ENCODE data around the gene PRR16.
A peak's percentile ranks its signal among the peaks of the same experiment; 100 is the strongest.
"Not testable (repeated sequence)": the region's sequence is repeated elsewhere in the genome, so short reads cannot be mapped to it uniquely, and the experiment has no call there.

PRR16 gene

DNA sequence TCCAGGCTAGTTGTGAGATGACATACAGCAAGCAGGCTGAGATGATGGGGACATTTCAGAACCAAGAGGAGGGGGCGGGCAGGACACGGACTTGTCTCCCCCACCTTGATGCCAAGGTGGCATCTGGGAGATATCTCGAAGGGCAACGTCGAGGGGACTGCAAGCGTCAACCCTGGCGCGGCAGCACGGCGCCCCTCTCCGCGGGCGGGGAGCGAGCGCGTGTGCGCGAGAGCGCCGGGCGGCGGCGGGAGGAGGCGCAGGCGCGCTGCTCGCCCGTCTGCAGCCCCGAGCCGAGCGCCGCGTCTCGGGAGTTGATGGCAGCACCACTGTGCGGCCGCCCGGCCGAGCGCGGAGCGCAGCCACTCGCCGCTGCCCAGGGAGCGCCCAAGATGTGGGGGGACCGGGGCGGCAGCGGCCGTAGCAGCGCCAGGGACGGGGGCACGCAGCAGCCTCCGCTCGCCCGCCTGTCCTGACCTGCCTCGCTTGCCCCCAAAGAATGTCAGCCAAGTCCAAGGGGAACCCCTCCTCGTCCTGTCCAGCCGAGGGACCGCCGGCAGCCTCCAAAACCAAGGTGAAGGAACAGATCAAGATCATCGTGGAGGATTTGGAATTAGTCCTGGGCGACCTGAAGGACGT, at the start of gene PRR16:
TSS of gene PRR16 (plus strand) at position 310 of the 636 bp plus-strand sequence.
- DNase-seq (ENCODE audit: low spot score), result peak; percentile 75

DNA sequence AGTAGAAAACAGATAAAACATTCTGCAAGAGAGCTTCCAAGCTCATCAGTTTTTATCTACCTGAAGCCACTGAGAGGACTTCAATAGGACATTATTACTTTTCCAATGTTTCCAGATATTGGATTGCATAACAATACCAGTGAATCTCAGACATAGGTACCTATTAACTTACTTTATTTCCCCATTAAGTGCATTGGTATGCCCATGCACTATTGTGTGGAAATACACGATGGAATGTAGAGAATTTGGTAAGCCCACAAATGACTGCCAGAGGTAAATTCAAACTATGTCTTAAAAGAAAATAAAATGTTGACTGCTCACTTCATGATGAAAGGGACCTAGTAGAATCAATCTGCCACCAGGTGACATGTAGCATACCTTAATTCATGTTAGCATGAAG, 48.1 kb upstream of the PRR16 start:
- no peak for DNase-seq (ENCODE audit: low spot score)

DNA sequence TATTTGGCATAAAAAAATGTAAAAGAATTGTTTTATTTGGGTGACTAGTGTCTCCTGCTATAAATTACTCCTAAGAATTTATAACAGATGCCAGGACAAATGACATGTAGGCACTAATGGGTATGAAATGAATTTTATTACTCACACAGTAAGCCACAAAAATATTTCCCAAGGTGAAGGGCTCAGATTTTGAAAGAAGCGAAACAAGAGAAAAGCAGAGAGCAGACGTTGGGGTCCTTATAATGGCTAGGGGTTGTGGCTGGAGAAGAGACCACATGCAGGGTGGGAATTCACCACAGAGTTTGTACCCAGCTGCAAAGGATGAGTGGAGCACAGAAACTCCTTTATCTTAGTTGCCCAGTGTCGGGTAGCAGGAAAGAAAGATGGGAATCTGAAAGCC, 45.0 kb upstream of the PRR16 start:
- DNase-seq (ENCODE audit: low spot score), result no peak

DNA sequence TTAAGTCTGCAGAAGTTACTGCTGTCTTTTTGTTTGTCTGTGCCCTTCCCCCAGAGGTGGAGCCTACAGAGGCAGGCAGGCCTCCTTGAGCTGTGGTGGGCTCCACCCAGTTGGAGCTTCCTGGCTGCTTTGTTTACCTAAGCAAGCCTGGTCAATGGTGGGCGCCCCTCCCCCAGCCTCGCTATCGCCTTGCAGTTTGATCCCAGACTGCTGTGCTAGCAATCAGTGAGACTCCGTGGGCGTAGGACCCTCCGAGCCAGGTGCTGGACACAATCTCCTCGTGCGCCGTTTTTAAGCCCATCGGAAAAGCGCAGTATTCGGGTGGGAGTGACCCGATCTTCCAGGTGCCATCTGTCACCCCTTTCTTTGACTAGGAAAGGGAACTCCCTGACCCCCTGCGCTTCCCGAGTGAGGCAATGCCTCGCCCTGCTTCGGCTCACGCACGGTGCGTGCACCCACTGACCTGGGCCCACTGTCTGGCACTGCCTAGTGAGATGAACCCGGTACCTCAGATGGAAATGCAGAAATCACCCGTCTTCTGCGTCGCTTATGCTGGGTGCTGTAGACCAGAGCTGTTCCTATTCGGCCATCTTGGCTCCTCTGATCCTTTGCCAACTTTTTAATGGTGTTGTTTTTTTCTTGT, 37.3 kb upstream of the PRR16 start:
- DNase-seq (ENCODE audit: low spot score), result not testable (repeated sequence)

DNA sequence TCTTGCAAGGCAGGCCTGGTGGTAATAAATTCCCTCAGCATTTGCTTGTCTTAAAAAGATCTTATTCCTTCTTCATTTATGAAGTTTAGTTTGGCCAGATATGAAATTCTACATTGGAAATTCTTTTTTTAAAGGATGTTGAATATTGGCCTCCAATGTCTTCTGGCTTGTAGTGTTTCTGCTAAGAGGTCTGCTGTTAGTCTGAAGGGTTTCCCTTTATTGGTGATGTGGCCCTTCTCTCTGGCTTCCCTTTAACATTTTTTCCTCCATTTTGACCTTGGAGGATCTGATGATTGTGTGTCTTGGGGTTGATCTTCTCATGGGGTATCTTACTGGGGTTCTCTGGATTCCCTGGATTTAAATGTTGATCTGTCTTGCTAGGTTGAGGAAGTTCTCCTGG, 33.5 kb upstream of the PRR16 start:
- DNase-seq (ENCODE audit: low spot score), result no peak

DNA sequence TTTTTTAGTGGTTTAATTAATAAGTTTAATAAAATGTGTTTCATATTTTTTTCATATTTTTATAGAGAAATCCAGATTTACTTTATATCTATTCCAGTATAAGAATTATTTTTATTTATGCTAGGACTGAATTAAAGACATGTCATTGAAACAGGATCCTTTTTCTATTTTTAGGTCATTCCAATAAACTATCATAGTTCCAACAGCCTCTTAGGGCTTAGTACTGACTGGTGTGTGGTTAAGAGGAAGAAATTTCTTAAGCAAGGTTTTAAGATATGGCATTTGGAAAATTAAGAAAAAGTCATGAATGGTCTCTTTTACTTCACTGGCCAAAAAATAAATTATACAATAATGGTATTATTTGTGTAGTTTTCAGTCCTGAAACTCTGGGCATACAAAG, 31.2 kb upstream of the PRR16 start:
- no peak for DNase-seq (ENCODE audit: low spot score)

DNA sequence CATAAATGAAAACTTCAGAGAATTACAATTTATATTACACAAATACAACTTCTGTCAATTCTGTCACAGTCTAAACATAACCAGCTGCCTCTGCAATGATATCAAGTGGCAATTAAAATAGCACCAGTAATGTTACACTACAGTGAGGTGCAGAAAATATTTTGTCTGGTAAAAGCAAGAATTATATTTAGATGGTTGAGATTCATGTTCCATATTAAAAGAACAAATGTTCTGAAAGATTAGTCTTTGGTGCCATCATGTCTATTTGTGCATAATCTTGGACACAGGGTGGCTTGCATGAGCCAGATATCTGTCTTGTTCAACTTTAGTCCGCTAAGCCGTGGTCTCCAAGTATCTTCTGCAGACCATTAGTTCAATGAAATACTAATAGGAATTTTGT, 29.0 kb upstream of the PRR16 start:
- no peak for DNase-seq (ENCODE audit: low spot score)

DNA sequence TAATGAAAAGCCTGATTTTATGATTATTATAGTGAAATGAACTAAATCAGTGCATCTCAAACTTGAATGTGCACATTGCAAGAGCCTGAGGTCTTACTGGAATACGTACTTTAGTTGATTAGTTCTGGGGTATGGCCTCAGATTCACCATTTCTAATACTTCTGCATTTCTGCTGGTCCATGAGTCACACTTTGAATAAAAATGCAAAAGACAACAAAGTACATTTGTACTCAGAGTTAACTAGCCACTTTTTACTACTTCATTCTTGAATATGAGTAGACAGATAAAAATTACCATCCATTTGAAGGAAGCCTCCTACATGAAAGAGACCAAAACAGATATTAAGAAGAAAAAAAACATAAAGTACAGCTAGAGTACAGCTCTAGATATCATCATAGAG, 27.1 kb upstream of the PRR16 start:
- DNase-seq (ENCODE audit: low spot score), result no peak

DNA sequence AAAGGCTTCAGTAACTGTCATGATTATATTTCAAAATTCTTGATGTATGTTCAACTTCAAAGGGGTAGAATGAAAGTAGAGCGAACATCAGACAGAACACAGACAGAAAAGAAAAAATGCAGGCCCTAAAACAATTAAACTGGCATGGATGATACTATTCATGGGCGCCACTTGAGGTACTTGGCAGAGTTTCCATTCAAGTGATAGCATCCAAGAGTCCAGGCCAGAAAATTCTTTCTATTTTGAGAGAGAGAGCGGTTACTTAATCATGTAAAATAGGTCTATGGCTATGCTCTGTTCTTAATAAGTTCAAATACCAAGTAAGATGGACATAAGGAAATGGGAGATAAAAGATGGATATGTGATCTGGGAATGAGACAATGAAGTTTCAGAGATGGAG, 21.4 kb upstream of the PRR16 start:
- no peak for DNase-seq (ENCODE audit: low spot score)

DNA sequence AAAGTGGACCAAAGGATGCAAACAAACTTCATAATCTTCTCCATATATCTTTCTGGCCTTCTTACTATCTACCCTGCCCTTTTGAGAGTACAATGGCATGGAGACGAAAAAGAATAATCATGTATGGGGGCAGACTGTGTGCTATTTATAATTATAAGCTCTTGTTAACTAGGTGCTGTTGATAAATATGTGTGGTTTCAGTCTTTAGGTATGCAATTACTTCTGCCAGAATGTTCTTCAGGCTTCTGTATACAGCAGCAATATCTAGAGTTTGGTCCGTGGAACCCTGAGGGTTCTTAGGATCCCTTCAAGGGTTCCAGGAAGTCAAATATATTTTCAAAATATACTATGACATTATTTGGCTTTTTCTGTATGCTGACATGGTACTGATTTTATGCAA, 20.5 kb upstream of the PRR16 start:
- DNase-seq (ENCODE audit: low spot score), result no peak

DNA sequence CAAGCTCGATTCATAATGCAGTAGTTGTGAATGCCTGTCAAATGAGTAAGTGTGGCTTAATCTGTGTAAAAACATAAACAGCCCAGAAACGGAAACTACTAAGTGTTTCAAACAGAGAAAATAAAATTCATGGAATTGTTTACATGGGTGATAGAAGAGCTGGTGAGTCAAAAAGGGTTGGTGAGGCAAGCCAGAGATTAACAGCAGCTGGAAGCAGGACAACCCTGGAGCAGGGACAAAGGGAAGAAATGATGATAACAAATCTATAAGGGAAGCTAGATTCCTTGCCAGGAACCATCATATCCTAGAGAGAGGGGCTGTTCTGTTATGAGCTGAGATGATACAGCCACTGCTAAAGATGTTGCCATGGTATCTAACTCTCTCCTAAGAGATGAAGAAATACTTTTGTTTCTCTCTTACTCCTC, 18.0 kb upstream of the PRR16 start:
- no peak for DNase-seq (ENCODE audit: low spot score)

DNA sequence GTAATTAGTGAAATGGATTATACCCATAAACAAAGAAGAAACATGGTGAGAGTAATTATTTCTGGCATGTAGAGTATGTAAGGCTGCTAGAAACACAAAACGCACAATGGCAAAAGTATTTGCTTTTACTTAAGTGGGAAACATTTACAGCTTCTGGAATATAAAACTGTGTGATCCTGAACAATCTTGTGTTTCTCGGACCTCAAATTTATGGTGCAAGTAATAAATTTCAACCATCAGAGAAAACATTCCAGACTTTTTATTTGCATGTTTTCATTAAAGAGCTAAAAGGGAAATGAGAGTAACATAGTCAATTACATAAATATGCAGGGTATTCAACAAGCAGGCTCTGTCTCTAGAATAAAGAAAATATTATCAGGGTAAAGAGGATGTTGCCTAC, 17.2 kb upstream of the PRR16 start:
- no peak for DNase-seq (ENCODE audit: low spot score)

DNA sequence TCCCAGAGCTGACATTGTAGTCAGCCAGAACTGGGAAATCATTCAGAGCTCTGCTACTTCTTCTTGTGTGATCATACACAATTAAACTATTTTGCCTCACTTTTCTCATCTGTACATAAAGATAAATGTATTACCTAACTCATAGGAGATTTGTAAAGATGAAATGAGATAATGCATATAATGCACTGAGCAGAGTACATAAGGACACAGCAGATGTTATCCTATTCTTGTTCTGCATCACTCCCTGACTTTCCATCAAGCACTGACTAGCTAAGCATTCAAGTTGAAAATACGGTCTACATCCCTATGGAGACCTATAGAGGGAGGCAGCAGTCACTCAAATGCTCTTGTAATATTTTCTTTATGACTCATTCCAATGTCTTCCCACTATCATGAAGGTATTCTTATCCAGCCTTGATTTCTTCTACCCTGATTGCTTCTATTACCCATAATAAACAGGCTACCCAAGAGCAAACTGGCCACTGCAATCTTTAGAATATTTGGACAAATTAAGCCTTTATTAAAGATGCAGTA, 16.3 kb upstream of the PRR16 start:
- no peak for DNase-seq (ENCODE audit: low spot score)

DNA sequence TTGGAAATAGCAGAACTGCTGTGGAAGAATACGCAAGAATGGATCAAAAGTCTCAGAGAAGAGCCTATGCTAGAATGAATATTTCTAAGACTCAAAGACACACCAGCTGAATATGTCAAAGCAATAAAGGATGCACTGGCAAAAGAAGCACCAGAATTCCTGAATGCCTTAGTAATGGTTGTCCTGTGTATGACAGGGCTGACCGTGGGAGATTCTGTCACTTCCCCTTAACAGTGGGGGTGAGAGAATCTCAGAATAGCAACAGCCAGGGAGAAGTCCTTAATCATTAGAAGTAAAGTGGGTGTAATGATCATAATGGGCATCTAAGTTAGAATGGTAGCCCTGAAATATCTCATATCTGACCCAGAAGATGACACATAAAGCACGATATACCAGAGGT, 14.6 kb upstream of the PRR16 start:
- no peak for DNase-seq (ENCODE audit: low spot score)

DNA sequence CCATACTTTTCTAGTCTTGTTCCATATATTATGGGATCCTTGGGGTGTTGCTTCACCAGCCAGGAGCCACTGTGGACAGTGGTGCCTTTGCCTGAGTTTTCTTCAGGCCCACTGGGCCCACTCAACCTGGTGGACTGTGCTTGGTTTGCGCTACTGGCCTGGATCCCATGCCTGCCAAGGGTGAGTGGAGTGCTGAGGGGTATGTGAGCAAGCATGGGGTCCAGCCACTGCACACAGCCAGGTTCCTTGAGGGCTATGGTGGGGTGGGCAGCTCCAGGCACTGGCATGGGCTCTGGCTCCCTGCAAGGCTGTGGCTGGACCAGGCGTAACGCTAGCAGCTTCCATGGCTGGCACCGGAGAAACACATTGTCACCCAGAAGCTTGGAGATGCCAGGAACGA, 13.2 kb upstream of the PRR16 start:
- DNase-seq (ENCODE audit: low spot score), result no peak

DNA sequence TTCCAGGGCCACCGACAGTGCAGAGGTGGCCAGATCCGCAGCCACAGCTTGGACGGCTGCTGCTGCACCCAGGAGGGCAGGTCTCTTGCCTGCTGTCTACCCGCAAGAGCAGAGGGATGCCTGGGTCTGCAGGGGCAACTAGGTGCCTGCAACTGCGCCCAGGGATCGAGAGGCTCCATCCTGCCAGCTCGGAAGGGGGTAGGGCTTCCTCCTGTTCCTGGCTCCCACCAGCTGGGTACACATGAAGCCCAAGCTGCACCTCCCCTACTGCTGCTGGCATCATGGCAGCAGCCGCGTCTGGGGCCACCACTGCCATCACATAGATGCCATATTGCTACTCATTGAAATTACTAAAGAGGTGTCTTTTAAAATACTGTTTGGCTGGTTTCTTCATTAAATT, 12.7 kb upstream of the PRR16 start:
- DNase-seq (ENCODE audit: low spot score), result no peak

DNA sequence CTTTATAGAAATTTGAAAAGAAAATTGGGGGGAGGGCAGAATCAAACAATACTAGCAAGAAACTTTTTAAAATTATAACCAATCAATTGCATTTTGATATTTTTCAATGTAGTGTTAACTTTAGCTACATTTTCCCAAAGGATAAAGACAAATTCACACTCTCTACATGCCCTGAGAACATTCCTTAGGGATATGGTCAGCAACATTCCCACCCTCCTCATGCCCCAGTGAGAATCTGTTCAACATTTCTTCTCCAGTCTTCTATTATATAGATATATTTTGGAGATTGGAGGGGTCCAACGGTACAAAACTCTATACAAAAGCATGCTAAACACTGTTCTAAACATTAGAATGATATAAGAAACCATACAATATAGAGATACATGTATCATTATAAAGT, 11.6 kb upstream of the PRR16 start:
- DNase-seq (ENCODE audit: low spot score), result no peak

DNA sequence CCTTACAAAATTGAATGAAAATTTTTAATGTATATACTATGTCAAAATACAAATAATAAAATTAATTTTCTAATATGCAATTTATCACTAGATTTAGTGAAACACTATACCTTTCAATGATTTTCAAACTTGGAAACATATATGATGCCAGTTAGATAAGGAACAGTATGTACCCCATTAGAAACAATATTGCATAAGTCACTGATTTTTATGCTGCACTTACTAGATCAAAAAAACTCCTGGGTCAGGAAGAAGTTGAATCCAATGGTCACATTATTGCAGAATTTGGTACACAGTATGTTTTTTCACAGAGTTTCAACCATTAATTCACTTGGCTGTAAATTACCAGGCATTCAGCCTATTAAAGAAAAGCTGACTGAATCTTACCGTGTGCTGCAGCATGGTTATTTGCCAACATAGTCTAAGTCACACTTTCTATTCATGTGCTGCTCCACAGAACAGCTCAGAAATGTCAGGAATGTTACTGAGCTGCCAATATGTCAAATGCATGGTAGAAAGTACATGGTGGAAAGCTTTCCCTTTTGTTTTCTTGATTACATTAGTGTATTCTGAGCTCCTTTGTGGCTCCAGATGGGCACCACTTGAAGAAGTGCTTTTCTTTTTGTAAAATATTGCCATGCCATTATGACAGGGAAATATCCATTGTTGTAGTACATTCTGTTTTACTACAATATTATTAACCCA, 9.9 kb upstream of the PRR16 start:
- no peak for DNase-seq (ENCODE audit: low spot score)

DNA sequence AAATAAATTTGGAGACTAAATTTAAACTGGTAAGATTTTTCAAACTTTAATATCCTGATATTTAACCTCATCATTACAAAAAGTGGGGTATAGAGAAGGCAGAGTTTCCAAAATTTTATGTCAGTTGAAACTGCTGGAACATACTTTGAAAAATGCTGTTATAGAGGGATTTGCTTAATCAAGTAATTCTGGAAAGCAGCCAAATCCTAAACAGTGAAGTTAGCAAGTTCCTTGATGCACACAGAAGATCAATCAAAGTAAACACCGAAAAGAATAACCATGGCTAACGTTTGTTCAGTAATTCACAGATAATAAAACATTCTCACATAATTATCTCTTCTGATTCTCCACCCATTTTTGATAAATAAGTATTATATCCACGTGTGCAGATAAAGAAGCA, 8.1 kb upstream of the PRR16 start:
- no peak for DNase-seq (ENCODE audit: low spot score)

DNA sequence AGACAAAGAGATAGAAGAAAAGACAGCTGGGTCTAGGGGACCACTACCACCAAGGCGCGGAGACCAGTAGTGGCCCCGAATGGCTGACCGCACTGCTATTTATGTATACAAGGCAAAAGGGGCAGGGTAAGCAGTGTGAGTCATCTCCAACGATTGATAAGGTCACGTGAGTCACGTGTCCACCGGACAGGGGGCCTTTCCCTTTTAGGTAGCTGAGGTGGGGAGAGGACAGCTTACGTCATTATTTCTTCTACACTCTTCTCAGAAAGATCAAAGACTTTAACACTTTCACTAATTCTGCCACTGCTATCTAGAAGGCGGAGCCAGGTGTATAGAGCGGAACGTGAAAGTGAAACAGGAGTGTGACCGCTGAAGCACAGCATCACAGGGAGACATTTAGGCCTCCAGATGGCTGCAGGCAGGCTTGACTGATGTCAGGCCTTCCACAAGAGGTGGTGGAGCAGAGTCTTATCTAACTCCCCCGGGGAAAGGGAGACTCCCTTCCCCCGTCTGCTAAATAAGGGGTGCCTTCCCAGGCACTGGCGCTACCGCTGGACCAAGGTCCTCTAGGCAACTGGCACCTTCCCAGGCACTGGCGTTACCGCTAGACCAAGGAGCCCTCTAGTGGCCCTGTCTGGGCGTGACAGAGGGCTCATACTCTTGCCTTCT, 6.1 kb upstream of the PRR16 start:
- no peak for DNase-seq (ENCODE audit: low spot score)

DNA sequence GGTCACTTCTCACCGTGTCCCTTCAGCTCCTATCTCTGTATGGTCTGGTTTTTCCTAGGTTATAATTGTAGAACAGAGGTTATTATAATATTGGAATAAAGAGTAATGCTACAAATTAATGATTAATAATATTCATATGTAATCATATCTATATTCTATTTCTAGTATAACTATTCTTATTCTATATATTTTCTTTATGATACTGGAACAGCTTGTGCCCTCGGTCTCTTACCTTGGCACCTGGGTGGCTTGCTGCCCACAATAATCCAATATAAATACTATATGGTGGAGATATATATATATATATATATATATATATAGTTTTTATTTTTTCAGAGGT, 5.6 kb upstream of the PRR16 start:
- DNase-seq (ENCODE audit: low spot score), result not testable (repeated sequence)

DNA sequence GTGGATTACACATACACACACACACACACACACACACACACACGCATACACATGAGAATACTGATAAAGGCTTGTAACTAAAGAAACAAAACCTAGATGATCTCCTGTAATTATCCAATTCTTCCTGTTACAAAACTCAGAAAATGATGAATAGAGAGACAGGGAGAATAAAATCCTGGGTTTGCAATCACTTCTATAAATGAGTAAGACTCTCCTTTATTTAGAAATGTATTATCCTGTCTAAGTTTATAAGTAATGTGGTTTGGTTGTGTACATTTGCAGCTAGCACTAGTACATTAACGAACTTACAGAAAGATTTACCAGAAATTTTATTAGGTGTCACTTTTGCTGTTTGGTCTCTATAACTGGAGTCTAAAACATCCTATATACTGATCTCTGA, 2.8 kb upstream of the PRR16 start:
- no peak for DNase-seq (ENCODE audit: low spot score)
